NCI-H2227 (cell line): ENCODE data around the gene PDZD2.
"Not testable (repeated sequence)": the region's sequence is repeated elsewhere in the genome, so short reads cannot be mapped to it uniquely, and the experiment has no call there.

Experiments
- DNase-seq: peaks from one replicate; lab custom pipeline; 2025; ENCODE audit not compliant: unreplicated experiment; lab: John Stamatoyannopoulos, UW

Gene PDZD2

GRCh38 chr5:31682851-31683250 is 43.9 kb downstream of the PDZD2 start:
- DNase-seq, result no peak

GRCh38 chr5:31688515-31689092 is 49.7 kb downstream of the PDZD2 start:
- no peak for DNase-seq

DNA sequence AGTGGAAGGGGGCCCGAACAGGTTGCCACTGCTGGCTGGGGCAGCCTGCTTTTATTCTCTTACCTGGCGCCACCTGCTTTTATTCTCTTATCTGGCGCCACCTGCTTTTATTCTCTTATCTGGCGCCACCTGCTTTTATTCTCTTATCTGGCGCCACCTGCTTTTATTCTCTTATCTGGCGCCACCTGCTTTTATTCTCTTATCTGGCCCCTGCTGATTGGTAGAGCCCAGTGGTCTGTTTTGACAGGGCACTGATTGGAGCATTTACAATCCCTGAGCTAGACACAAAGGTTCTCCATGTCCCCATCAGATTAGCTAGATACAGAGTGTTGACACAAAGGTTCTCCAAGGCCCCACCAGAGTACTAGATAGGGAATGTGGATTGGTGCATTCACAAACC is 52.5 kb downstream of the PDZD2 start:
- DNase-seq, result not testable (repeated sequence)

DNA sequence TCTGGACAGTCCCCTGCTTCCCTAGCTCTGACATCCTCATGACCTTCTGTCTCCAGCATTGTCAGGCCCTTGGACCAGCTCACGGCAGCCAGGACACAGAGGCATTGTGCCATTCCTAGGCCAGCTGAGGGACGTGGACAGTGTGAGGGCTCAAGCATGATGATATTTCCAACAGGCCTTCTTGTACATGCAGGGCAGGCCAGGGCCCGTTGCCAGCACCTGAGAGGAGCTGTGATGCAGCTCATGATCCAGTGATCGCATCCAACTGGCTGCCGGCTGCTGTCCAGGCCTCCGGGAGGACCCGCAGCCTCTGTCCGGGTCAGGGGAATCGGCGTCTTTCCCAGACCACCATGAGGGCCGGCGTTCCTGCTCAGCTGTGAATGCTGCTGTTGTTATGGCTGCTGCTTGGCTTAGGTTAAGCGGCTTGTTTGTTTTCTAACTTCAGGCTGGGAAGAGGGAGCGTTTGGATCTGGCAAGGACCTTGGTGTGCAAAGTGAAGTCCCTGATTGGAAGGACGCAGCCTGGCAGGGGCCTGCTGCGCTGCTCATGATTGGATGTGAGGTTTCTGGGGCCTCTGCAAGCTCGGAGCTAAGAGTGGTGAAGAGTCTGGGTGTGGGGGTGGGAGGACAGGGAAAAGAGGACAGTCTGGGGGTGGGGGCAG is 53.8 kb downstream of the PDZD2 start:
- DNase-seq, result no peak

DNA sequence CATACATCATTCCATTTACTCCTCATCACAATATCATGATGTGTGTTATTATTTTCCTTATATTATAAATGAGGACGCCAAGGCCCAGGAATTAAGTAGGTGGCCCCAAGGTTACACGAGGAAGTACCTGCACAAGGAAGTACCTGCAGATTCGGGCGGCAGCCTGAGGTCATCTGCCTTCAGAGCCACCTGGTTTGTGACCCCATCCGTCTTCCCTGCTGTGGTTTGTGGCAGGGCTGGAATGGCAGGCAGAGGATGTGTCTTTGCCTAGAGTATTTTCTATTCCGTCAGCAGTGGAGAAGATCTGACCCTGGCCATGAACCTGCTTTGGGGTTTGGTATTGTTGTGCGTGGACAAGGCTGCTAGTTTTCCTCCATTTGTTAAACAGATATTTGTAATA is 59.7 kb downstream of the PDZD2 start:
- no peak for DNase-seq

DNA sequence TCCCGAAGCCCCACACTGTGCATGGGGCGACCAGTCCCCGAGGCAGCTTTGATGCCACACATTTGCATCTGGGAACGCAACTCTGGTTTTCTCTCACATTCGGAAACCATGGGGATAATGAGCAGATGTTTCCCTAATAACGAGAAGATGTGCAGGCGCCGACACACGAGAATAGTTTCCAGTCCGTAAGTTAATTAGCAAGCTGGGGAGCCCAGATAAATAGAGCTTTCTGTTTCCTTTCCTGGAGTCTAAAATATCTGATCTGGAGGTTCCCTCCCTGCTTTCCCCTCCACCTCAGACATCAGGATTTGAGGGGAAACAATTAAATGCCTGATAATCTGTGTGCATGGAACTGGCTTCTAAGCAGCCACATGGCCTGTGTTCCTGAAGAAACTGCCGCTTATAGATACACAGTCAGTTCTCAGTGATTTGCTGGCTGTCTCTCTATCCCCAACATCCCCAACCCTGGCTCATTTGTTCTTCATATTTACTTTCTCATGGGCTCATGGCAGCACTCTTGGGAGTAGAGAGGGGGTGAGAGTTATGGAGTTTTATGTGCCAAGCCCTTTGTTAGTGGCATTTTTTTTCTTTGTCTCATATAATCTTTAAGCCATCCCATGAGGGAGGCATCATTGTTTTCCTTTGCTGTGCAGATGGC is 62.8 kb downstream of the PDZD2 start:
- DNase-seq, result no peak

GRCh38 chr5:31702712-31703111 is 63.8 kb downstream of the PDZD2 start:
- DNase-seq, result no peak

DNA sequence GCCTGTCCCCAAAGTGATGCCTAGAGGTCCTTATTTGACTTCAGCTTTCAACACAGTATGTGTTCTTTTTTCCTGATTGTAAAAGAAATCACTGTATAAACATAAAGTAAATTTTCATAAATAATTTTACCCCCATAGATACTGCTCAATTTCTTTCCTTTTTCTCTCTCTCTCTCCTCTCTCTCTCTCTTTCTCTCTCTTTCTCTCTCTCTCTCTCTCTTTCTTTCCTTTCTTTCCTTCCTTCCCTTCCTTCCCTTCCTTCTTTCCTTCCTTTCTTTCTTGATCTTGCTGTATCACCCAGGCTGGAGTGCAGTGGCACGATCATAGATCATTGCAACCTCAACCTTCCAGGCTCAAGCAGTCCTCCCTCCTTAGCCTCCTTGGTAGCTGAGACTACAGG is 64.8 kb downstream of the PDZD2 start:
- no peak for DNase-seq

GRCh38 chr5:31706186-31706585 is 67.3 kb downstream of the PDZD2 start:
- DNase-seq, result no peak

DNA sequence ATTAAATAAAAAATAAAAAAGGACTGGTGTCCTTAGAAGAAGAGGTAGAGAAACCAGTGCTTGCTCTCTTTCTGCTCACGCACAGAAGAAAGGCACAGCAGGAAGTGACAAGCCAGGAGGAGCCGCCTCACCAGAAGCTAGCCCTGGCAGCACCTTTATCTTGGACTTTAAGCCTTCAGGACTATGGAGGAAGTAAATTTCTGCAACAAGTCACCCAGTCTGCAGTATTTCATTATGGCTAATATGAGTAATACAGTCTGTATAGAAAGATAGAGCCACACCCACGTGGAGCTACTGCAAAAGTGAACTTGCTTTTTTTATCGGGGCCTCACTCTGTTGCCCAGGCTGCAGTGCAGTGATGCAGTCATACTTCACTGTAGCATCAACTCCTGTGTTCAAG is 68.4 kb downstream of the PDZD2 start:
- DNase-seq, result no peak

GRCh38 chr5:31708089-31708488 is 69.2 kb downstream of the PDZD2 start:
- no peak for DNase-seq

GRCh38 chr5:31711363-31711762 is 72.4 kb downstream of the PDZD2 start:
- DNase-seq, result no peak

DNA sequence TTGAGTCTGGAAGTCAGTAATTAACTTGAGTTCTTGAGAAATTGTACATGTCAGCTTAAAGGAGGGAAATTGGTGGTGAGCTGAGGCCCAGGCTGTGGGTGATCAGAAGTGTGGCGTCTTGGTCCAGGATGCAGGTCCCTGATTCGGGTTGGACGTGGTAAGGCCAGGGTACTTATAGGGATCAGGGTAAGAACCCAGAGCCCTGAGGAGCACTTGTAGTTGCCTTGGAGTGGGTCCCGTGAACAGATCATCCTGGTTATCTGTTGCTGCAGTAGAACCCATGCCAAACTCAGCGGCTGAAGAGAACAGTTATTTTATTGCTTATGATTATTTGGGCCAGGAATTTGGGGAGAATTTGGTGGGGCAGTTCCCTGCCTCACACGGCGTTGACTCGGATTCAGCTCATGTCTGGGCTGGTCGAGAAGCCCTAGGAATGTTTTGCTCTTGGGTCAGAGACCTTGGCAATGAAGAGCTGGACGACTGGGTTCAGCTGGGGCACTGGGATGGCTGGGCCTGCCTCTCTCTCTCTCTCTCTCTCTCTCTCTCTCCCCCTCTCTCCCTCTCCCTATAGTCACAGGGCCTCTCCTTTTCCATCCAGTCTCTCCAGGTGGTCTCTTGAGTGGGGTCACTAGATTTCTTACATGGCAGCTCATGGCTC is 73.1 kb downstream of the PDZD2 start:
- DNase-seq, result no peak

DNA sequence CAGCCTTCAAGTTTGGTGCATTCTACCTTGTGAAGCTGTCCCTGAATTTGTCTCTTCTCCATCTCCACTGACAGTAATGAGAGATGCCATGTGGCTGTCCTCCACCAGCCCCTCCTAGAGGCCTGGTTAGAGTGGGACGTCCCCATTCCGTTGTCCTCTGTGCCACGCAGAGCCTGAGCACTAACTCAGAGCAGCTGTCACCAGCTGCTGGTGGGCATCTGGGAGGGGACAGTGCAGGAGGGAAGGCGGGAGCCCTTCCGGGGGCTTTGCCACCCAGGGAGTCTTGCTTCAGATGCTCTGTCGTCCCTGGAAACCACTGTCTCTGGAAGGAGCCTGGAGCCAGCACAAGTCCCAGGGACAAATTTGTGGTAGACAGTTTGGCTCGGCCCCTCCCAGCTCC is 78.6 kb downstream of the PDZD2 start:
- no peak for DNase-seq

DNA sequence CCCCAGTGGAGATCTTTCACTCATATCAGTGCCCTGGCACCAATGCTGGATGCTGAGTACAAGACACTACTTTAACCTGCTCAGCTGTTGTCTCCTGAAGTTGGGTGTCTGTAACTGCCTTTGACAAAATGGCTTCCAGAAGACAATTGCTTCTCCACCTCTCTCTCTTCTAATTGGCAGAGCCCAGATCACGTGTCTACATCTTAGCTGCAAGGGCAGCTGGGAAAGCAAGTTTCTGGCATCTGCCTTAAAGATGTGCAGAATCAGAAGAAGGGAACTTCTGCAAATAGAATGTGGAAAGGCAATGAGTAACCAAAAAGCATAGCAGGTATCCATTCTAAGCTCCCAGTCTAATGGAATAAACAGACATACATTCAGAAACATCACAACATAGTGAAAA is 81.1 kb downstream of the PDZD2 start:
- DNase-seq, result no peak

DNA sequence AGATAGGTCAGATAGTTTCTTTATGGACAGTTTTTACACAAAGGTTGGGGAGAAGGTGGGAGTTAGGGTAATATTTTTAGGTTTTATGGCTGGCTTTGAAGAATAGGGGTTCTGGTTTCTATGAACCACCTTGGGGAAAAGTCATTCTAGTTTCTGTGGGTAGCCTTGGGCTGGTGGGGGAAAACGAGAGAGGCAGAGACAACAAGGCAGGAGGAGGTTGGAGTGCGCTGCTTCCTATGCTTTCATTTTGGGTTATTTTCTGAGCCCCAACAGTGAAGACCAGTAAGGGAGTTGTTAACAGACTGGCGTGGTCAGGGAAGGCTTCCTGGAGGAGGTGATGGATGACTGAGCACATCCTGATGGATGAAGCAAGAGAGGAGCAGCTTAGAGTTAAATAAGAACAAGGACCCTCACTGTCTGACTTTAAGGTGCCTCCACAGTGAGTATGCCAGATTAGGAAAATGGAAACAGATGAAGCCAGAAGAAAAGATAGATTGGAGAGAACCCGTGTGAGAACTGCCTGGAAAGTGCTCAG is 81.9 kb downstream of the PDZD2 start:
- DNase-seq, result no peak

GRCh38 chr5:31722111-31722510 is 83.2 kb downstream of the PDZD2 start:
- no peak for DNase-seq

DNA sequence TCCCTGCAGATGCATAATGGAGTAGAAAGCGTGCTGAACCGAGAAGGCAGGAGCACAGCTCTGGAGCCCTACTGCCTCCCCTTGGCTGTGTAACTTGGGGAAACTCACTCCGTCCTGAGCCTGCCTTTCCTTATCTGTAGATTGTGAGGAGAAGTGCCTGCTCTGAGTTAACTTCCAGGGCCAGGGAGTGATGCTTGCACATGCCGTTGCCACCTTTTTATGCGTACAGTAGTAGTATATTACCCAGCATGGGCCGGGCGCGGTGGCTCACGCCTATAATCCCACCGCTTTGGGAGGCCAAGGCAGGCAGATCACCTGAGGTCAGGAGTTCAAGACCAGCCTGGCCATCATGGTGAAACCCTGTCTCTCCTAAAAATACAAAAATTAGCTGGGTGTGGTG is 87.1 kb downstream of the PDZD2 start:
- no peak for DNase-seq

- no peak for DNase-seq
These were observed 88.0 kb downstream of the PDZD2 start for GRCh38 chr5:31726952-31727351.

GRCh38 chr5:31728039-31728438 is 89.1 kb downstream of the PDZD2 start:
- no peak for DNase-seq

DNA sequence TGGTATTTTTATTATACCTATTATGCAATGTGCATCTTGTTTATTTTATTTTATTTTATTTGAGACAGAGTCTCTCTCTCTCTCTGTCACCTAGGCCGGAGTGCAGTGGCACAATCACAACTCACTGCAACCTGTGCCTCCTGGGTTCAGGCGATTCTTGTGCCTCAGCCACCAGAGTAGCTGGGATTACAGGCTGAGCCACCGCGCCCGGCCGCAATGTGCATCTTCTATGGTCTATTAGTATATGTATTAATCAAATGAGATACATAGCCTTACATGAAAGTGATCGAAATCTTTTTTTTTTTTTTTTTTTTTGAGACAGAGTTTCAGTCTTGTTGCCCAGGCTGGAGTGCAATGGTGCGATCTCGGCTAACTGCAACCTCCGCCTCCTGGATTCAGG is 89.9 kb downstream of the PDZD2 start:
- DNase-seq, result not testable (repeated sequence)

DNA sequence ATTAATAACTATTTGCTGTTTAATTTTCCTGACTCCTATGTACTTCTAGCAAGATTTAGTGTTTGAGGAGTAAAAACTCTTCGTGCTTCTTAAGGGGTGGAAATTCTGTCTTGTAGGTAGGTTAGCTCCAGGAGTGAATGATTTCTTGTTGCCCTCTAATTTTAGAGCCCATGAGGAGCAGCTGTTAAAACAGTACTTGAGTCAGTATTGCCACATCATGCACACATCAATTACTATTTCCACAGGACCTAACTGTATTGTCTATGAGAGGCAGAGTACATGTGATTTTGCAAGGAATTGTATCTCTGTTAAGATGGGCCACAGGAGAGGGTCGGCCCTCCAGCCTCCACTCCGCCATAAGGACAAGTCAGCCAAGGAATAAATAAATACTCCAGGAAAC is 91.2 kb downstream of the PDZD2 start:
- DNase-seq, result peak; percentile 50
